Measurements from ENCODE around the gene CLBA1. TPM values are rescaled to one million over a fixed set of nuclear protein-coding genes. Genes with fewer than 3 reads are reported as not detected.

The CLBA1 gene
- total and polyA plus RNA-seq, 2 experiments from 2014 or later = 1.6 to 1.8 TPM

GRCh38 chr14:104993808-104994591, 8.4 kb downstream of the CLBA1 start (continued):
- no peak for TF ChIP-seq REST (IDR thresholded peaks at IDR 0.05; ENCODE audit: unreplicated experiment)
- no peak for TF ChIP-seq ZNF331 (CRISPR knock-in tag; IDR thresholded peaks at IDR 0.05; ENCODE audit: low read depth)
- no peak for TF ChIP-seq ZNF114 (CRISPR knock-in tag; IDR thresholded peaks at IDR 0.05)
- TF ChIP-seq ETS1 (IDR thresholded peaks at IDR 0.05) = no peak

GRCh38 chr14:104994978-104995377, 9.4 kb downstream of the CLBA1 start:
- Histone ChIP-seq H3K27ac (ENCODE audit: low read depth) (no peak overlapping the region), H3K79me2 (replicated peaks; ENCODE audit: insufficient read depth) (no peaks in the 10 kb centered on the region), H3K9me2 (ENCODE audit: insufficient read depth) (no peaks in the 10 kb centered on the region), H3K36me3 (ENCODE audit: insufficient read depth) (no peaks in the 10 kb centered on the region), H3K4me2 (no peak overlapping the region), H4K20me1 (replicated peaks; ENCODE audit: insufficient read depth) (no peaks in the 10 kb centered on the region), H2AFZ (no peak overlapping the region), H3F3A (replicated peaks; ENCODE audit: low read depth) (no peaks in the 10 kb centered on the region), H3K4me1 (ENCODE audit: insufficient read depth) (no peaks in the 10 kb centered on the region), H3K27me3 (ENCODE audit: insufficient read depth) (no peaks in the 10 kb centered on the region), H3K4me3 (no peak overlapping the region)
- Mint-ChIP-seq H3K27ac (no peak overlapping the region), H3K9me3 (no peaks in the 10 kb centered on the region; the same call in 2 of the 3 replicates), H3K4me3 (no peak overlapping the region), H3K4me1 (no peaks in the 10 kb centered on the region; the same call in 2 of the 3 replicates), H3K27me3 (ENCODE audit: insufficient read depth, low read depth, poor library complexity) (peaks cover 11% of the 10 kb centered on the region), H3K36me3 (ENCODE audit: low read depth) (peaks cover 13% of the 10 kb centered on the region; the same call in 2 of the 3 replicates)
- DNase-seq (ENCODE audit: low spot score) (no peak), ATAC-seq (no peak)
- TF ChIP-seq POLR2AphosphoS5 (IDR thresholded peaks at IDR 0.05; ENCODE audit: low read depth) (no peak), NANOG (IDR thresholded peaks at IDR 0.05; ENCODE audit: borderline replicate concordance) (no peak), EZH2phosphoT487 (IDR thresholded peaks at IDR 0.05; ENCODE audit: unreplicated experiment) (no peak), CTCF (conservative IDR thresholded peaks at IDR 0.05; ENCODE audit: low read depth in 2 of 2) (no peak), REST (IDR thresholded peaks at IDR 0.05; ENCODE audit: unreplicated experiment) (no peak), EZH2 (IDR thresholded peaks at IDR 0.05; ENCODE audit: low read depth, unreplicated experiment) (no peak), ETS1 (IDR thresholded peaks at IDR 0.05) (no peak), ZNF114 (CRISPR knock-in tag; IDR thresholded peaks at IDR 0.05) (no peak), CREB1 (CRISPR knock-in tag; IDR thresholded peaks at IDR 0.05; ENCODE audit: low read depth) (no peak)

All from GM23338 (cell line).